Stimulated activated CD4-positive, alpha-beta T cell treated with anti-CD3 and anti-CD28 coated beads, Interleukin-4, amount 100 ng/mL, for 24 hours (primary cell): ENCODE results near the gene ANXA6.
"Not testable (repeated sequence)": the region's sequence is repeated elsewhere in the genome, so short reads cannot be mapped to it uniquely, and the experiment has no call there.

Experiments
- DNase-seq: peaks from one replicate; pipeline ENCODE4 v3.0.0-alpha.2; 2020

The ANXA6 gene

DNA sequence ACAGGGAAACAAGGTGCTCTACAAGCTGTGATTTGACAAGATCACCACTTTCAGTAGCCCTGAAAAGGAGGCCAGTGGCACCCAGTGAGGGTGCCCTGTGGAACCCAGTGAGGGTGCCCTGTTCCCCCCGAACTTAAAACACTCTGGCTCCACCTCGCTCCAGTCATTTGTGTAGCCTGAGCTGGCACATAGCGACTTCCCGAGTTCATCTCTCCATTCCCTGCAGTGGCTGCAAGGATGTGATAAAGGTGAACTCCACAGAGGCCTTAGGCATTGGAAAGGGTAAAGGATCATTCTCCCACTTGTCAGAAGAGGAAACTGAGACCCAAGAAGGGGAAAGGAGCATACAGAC lies 21.9 kb upstream of the ANXA6 start:
- DNase-seq, result no peak

DNA sequence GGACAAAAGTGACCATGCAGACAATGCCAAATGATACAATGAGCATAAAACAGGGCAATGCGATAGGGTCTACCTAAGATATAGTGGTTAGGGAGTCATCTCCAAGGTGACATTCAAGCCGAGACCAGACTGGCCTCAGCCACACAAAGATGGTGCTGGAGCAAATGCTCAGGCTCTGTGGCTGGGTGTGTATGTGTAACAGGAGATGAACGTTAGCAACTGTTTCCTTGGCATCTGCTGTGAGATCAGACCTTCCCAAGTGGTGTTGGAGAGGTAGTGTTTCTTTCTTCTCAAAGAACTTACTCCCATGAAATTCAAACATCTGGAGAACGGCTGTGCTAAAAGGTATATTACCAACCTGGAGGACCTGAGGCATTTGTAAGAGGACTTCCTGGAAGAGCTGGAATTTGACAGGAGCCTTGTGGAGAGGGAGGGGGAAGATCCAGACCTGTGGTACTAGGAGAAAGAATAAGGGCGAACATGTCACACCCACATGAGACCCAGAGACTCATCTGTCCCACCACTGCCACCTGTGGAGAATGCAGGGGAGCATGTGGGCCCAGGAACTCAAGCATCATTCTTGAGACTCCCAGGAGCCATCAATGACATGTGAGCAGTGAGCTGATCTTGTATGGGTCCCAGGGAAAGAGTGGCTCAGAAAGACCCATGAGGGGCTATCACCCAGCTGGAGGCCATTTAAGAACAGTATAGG lies 21.4 kb upstream of the ANXA6 start:
- no peak for DNase-seq

DNA sequence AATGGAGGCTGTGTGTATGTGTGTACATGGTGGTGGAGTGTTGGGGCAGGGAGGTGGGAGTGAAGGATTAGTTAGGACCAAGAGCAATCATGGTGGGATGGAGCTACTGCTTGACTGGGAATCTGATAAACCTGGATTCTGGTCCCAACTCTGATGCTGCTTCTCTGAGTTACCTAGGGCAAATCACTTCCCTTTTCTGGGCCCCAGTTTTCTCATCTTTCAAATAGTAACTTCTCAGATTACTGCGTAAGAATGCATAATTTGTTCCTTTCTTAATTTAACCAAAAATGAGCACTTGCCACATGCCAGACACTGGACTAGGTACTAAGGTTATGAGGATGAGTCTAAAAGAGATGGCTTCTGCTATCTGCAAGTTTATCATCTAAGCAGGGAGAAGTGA lies 20.8 kb upstream of the ANXA6 start:
- no peak for DNase-seq

- DNase-seq, result not testable (repeated sequence)
These were observed 18.7 kb upstream of the ANXA6 start for GRCh38 chr5:151176268-151176667.

- no peak for DNase-seq
These were observed 17.1 kb upstream of the ANXA6 start for GRCh38 chr5:151174612-151175101.

DNA sequence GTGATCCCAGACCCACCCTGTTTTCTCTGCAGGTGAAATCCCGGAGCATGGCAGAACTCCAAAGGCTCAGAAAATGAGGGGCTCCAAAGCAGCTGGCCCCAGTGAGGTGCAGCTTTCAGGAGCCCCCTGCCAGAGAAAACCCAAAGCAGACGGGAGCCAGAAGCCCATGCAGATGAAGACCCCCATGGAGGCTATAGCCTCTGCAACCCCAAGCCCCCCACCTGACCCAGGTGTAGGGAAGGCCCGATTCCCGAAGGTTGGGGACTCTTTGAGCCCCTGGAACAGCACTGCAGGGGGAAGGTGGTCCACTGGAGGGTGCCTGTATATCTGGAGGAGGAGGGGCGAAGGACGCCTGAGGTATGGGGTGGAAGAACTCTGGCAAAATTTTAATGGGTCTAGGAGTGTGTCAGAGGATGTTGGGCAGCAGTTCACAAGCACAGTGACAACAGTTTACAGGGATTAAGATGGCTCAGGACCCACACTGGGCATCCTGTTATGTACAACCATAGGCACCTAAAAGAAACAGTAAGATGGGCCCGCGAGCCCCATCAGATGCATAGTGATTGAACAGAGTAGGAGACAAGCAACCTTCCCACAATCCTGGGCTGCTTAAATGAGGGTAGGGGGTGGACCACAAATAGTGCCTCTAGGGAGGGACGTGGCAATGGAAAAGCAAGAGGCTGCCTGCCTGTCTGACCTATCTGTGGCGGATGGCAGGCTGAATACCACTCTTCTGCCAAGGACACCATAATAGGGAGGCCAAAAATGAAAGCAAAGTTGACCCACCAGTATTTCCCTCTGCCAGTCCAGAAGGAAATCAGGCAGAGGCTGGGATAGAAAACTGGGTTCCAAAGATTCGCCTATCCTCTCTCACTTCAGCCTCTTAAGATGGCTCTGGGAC lies 16.4 kb upstream of the ANXA6 start:
- no peak for DNase-seq

GRCh38 chr5:151171529-151171928 lies 13.9 kb upstream of the ANXA6 start:
- DNase-seq, result no peak

DNA sequence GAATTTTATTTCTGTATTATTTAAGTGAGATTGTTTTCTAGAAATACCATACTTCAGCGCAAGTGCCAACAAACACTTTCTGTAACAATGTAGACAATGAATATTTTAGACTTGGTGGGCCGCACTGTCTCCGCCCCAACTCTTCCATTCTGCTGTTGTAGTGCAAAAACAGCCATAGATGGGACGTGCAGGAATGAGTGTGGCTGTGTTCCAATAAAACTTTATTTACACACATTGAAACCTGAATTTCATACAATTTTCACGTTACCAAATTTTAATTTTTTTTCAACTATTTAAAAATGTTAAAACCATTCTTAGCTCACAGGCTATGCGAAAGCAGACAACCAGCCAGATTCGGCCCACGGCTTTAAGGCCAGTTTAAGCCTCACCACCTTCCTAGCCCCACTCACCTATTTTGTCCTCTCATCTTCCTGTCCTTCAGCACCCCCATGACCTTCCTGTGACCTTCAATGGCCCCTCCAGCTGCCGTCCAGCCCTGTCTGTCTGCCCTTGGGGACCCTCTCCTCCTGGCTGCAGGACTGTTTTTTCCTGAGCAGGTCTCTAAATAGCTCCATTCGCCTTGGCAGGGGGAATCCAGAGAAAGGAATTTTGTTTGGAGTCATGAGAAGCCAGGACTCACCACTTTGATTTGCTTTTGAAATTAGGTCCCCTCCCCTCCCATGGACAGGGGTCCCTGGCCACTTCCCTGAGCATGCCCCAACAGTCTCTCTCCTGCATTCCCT lies 11.2 kb upstream of the ANXA6 start:
- DNase-seq, result no peak

- DNase-seq, result no peak
These were observed 9.4 kb upstream of the ANXA6 start for GRCh38 chr5:151167022-151167421.

DNA sequence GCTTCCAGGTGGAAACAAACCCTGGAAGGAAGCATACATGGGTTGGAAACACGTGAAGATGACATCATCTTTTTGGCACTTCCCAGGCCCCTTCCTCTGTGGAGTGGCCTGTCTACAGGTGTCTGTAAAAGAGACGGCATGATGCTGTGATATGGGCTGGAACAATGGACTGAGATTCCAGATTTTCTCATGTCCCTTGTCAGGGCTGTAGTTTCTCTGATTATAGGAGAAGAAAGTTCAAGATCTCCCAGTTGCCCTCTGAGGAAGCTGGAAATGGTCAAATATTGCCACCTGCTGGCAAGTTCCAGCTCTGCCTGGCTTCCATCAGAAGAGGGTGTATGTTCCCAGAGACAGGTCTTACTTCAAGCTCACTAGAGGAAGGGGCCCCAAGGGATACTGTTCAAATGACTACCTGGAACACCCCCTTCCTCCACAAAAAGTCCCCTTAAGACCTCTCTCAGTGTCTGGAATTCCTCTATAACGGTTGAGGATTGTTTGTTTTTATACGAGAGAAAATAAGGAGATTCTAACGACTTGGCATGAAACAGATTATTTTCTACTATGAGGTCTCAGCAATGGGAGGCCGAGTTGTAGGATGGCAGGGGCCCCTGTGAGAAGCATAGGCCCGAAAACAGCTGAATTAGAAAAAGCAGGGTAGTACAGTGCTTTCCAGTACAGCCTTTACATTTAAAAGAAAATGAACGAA lies 7.3 kb upstream of the ANXA6 start:
- DNase-seq, result peak; percentile 86

GRCh38 chr5:151162776-151163175 lies 5.2 kb upstream of the ANXA6 start:
- no peak for DNase-seq

DNA sequence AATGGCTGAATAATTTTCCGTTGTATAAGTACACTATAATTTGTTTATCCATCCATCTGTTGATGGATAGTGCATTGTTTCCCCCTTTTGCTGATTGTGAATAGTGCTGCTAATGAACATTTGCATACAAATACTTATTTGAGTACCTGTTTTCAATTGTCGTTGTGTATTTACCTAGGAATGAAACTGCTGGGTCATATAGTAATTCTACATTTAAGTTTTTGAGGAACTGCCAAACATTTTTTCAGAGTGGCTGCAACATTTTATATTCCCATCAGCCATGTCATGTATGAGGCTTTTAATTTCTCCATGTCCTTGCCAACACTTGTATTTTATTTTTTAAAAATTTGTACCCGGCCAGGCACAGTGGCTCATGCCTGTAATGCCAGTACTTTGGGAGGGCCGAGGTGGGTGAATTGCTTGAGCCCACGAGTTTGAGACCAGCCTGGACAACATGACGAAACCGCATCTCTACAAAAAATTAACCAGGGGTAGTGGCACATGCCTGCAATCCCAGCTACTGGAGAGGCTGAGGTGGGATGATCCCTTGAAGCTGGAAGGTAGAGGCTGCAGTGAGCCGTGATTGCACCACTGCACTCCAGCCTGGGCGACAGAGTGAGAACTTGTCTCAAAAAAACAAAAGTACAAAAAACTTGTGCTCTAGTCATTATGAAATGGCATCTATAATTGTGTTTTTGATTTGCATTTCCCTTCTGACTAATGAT lies 2.2 kb upstream of the ANXA6 start:
- DNase-seq, result no peak

- DNase-seq, result no peak
These were observed 695 bp upstream of the ANXA6 start for GRCh38 chr5:151158287-151158661.

GRCh38 chr5:151156507-151157420 lies 815 bp downstream of the ANXA6 start:
- DNase-seq, result peak; percentile 39

DNA sequence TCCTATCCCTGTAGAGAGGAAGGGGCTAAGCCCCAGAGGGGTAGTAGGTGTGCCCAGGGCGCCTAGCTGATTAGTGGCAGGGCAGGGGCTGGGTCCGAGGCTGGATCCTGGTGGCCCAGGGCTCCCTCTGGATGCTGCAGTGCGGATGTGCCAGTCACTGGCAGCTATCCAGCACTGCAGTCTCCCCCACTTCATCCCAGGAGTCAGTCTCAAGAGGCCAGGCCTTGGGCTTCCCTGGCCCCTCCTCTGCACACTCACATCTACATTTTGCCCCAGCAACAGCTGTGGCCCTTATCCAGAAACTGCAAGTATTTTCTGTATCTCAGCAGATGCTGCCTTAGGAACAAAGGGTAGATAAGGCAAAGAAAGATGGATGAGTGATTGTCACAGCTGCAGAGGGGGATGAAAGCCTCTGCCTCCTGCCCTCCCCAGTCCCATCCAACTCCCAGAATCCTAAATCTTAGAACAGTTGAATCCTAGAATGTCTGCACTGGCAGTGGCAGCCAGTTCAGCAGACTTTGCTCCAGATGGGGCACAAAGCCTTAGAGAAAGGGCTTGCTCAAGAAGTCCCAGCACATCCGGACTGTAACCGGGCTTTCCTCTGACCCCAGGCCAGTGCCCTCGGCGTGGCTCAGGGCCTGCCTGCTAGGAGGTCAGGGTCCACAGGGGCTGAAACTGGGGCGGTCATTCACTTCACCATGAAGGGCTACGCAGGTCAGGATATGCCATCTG lies 1.6 kb downstream of the ANXA6 start:
- peak; percentile 19 for DNase-seq

- peak; percentile 52 for DNase-seq
These were observed 2.4 kb downstream of the ANXA6 start for GRCh38 chr5:151154931-151155774.

- peak; percentile 67 for DNase-seq
These were observed 3.8 kb downstream of the ANXA6 start for GRCh38 chr5:151153766-151154272.

DNA sequence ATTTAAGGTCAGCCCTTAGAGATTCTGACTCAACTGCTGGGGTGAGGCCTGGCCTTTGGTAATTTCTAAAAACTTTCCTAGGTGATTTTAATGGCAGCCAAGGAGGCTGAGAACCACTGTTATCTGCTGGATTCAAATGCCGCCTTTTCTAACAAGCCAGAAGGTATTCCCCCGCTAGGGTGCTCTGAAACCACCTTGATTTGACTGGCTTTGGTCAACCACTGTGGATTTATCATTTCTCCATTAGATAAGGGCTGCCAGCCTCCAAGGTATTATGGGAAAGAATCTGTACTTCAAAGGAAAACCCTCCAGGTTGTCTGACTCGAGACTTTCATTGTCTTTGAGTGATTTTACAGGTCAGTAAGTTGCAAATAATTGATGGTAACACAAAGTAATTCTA lies 4.3 kb downstream of the ANXA6 start:
- no peak for DNase-seq

- peak; percentile 72 for DNase-seq
These were observed 5.8 kb downstream of the ANXA6 start for GRCh38 chr5:151151793-151152192.
